DMS 273 (cell line): Measurements from ENCODE around the gene RAC3.

Source experiments
- DNase-seq: peaks from one replicate; lab custom pipeline; 2025; ENCODE audit not compliant: unreplicated experiment; lab: John Stamatoyannopoulos, UW

Gene RAC3

DNA sequence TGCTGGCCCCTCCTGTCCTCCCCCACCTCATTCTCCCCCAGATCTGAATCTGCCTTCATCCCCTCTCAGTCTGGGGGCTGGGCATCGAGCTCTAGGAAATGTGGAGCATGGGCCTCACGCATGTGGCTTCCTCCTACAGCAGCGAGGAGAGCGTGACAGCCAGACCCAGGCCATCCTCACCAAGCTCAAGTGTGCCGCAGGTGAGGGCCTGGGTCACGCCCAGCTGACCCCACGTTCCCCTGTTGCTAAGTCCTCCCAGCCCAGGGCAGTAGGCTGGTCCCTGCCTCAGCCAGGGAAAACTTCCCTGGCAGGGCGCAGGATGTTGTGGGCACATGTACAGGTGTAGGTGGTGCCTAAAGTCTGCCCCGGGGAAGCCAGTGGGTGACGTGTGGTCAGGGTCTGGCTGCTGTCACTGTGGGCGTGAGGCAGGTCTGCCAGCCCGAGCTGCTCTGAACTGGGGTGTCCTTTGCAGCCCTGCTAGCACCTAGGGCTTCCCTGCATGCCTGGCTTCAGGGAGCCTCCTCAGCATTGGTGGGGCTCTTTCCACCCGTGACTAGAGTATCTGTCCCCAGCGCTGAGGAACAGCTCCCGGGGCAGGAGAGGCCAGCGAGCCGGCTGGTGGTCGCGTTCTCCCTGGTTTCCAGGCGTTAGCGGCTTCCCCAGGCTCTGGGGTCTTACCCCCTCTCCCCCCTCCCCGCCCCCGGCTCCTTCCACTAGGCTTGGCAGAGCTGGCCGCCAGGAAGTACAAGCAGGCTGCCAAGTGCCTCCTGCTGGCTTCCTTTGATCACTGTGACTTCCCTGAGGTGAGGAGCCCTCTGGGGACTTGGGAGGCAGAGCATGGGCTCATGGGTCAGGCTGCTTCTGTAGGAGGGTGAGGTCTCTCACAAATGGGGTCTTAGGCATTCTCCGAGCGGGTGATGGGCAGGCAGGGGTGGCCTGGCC lies 23.8 kb downstream of the RAC3 start:
- DNase-seq: no peak

DNA sequence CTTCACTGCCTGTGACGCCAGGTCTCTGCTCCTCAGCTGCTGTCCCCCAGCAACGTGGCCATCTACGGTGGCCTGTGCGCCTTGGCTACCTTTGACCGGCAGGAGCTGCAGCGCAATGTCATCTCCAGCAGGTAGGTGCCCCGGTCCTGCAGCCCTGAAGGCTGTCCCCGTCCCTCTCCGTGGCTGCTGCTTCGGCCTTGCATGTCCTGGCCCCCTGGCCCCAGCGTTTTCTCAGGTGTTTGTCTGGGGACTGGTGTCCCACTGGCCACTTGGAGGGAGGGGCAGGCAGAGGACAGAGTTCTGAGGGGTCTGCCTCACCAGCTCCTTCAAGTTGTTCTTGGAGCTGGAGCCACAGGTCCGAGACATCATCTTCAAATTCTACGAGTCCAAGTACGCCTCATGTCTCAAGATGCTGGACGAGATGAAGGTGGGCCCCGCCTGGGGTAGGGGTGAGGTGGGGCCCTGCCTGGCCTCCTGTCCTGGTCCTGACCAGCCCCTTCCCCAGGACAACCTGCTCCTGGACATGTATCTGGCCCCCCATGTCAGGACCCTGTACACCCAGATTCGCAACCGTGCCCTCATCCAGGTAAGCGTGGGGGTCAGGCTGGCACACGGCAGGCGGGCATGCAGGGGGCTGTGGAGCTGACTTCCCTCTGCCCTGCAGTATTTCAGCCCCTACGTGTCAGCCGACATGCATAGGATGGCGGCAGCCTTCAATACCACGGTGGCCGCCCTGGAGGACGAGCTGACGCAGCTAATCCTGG lies 24.7 kb downstream of the RAC3 start:
- no peak for DNase-seq

DNA sequence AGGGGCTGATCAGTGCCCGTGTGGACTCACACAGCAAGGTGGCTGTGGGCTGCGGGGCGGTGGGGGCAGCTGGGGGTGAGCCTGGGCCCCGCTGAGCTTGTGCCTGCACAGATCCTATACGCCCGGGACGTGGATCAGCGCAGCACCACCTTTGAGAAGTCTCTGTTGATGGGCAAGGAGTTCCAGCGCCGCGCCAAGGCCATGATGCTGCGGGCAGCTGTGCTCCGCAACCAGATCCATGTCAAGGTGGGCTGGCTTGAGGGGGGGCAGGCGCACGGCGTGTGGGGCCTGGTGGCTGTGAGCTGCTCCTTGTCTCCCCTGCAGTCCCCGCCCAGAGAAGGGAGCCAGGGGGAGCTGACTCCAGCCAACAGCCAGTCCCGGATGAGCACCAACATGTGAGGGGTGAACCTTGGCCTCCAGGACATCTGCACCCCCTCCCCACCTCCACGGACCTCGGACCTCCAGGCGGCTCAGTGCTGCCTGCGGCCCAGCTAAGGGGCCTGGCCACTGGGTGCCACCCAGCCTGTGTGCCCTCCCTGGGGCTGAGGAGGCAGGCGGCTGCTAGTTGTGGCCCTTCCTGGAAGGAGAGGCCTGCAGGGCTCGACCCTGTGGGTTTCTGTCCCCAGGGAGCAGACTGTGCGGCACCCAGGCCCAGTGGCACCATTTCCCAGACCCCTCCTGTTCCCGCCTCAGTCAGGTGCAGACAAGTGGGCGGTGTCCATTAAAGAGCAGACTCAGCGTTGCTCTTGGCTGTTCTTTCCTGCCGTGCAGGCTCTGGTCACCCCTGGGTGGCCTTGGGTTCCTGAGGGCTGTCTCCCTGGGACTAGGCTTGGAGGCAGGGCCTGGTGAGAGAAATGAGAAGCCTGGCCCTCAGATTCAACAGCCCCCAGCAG lies 25.5 kb downstream of the RAC3 start:
- DNase-seq: no peak

- DNase-seq: peak; percentile 56
Observed at GRCh38 chr17:82058230-82058854, 26.9 kb downstream of the RAC3 start.

GRCh38 chr17:82058855-82059249 lies 27.4 kb downstream of the RAC3 start:
- no peak for DNase-seq

DNA sequence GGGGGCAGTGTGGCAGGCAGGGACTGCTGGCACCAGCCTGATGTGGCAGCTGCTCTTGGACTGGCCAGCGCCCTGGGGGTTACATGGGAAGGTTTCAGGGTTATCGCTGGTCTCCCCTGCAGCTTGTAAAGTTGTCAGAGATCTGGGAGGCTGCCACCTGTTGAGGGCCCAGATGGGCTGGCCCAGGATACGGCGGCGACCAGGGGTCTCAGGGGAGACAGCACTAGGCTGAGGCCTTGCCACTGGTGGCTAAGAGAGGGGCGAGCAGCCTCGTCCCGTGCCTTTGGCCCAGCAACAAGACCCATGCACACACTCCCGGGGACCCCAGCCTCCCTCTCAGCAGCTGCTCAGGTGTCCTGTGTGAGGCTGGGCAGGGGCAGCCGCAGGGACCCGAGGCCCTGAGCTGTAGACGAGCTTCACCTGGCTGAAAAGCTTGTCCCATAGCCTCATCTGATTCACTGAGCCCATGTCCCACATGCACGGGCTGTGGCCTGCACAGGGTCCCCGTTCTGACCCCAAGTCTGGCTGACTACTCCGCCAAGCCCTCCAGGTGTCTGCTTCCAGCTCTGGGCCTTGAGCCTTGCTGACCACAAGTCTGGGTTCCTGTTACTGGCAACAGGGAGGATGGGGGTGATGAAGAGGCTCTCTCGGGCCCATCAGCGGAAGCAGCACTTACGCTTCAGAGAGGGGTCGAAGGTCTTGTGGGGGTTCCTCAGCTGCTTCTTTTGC lies 28.0 kb downstream of the RAC3 start:
- DNase-seq: peak; percentile 58

DNA sequence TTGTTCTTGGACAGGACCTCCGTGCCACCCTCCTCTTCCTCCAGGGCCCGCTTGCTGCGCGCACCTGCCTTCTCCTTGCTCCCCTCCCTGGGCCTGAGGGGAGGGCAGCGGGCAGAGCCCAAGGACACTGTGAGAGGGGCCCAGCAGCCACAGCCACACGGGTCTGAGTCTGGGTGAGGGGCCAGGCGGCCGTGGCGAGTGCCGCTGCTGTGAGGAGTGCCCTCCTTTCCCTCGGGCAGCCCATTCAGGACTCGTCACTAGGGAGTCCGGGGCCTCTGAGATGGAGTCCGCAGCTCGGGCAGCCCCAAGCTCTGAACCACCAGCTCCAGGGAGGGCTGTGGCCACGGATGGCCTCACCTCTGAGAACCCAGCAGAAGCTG lies 28.5 kb downstream of the RAC3 start:
- DNase-seq: no peak

- no peak for DNase-seq
Observed at GRCh38 chr17:82060614-82061013, 29.1 kb downstream of the RAC3 start.

DNA sequence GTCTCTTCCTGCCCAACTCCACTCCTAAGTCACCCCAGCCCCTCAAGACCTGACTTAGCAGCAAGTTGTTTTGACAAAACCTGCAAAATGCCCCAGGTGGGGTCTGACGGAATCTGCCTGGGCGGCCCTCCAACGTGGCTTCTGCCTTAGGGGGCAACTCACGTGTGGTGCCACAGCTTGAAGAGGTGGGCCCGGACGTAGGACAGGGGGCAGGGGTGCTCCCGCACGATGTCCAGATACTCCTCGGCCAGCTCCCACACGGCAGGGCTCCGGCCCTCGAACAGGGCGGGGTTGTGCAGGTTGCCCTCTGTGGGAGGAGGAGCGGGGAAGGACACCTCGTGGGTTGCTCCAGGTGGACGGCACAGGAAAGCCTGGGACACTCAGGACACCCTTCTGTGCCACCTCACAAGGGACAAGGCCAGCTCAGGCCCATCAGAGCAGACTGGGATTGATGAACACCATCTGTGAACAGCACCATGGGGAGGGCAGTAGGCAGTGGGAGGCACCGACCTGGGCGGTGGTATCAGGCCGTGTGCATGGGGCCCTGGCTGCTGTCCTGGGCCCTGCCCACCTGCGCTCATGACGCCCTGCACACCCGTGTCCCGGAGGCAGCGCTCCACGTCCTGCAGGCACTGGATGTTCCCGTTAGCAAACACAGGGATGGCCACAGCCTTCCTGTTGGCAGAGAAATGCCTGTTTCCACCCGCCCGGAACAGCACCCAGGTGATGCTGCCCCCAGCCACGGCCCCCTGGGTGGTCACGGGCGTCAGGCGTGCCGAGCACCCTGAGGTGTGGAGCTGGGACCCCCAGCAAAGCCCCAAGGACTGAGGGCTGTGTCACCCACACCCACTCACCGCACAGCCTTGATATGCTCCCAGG lies 29.8 kb downstream of the RAC3 start:
- no peak for DNase-seq

- no peak for DNase-seq
Observed at GRCh38 chr17:82062076-82062983, 30.9 kb downstream of the RAC3 start.

DNA sequence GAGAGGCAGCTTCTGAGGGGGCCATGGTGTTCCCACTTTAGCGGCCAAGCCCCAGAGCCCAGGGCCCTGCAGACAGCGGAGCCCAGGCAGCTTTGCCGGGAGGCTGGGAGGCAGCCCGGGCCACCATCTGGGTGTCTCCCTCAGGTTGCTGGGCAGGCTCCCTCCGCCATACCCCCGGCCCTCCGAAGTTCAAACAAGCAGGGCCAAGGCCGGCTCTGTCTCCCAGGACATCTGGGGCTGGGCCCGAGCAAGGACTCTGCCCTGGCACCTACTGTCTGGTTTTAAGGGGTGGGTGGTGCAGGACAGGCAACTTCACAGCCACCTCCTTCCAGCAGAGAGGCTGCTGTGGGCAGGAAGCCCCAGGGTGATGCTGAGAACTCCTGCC lies 31.5 kb downstream of the RAC3 start:
- DNase-seq: no peak

DNA sequence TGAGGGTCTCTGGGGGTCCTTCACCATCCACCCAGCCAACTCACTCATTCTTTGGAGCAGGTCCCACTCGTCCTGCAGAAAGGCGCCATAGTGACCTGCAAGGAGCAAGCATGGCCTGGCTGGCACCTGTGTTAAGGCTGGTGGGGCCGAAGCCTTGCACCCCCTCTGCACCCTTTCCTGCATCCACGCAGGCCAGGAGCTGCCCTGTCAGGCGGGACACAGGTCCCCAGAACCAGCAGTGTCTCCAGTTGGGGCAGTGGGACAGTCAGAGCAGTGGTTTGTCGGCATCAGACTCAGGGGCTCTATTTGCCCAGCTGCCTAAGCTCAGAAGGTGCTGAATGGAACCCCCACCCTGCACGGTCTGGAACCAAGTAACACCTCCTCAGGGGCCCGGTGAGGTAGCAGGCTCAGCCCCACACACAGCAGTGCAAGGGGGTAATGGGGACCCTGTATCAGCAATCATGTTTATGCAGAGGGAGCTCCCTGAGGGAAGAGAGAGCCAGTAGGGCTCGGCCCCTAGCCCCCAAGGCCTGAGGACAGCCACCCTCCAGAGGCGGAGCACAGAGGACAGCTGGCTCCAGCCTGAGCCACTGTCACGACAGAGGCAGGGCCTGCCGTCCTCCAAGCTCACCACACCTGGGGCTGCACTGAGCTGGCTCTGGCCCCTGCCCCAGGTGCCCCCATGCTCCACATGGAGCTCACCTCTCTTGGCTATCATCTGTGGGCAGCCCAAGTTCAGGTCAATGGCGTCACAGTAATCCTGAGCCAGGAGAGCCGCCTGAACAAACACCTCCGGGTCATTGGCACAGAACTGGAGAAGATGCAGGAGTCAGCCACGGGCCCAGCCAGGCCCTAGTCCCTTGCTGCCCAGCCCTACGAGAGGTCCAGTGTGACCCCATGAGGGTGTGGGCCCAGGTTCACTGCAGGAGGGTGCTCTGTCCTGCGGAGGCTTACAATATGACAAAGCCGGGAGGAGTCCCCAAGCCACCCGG lies 32.2 kb downstream of the RAC3 start:
- no peak for DNase-seq

GRCh38 chr17:82064433-82065192 lies 33.1 kb downstream of the RAC3 start:
- no peak for DNase-seq

GRCh38 chr17:82065193-82065637 lies 33.7 kb downstream of the RAC3 start:
- peak; percentile 73 for DNase-seq

DNA sequence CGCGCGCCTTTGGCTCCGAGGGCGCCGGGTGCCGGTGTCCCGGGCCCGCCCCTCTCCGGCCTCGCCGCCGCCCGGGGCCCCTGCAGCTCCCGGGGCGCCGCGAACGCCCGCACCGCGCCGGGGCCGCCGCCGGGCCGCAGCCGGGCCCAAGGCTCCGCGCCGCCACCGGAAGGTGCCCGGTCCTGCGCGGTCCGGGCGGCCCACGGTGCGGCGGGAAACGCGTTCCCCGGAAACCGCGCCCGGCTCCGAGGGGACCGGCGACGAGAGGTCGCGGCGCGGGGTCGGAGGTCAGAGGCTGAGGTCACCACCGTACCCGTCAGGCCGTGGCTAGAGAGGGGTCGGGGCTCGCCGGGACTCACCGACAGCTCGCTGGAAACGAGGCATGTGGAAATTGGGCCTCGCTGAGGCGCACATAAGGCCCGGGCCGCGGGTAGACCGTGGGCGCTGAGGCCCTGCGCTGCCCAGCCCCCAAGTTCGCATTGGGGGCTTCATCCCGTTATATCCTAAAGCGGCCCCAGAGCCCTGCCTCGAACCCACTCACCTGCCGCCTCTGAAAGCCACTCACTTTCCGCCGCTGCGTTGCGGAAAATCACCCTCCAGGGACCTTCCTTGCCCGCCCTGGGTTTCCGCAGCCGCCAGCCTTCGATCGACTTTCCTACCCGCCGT lies 34.3 kb downstream of the RAC3 start, which contains the start of gene DUS1L:
Gene DUS1L (minus strand): TSS at position 167 of the 666 bp plus-strand sequence. CDS start 745 bp downstream, outside the sequence.
- peak; percentile 83 for DNase-seq
